ENCODE measurements around the gene TEN1.
A peak's percentile ranks its signal among the peaks of the same experiment; 100 is the strongest.

TEN1 gene

GRCh38 chr17:75978938-75979704 is at the start of gene TEN1, which contains the start of gene ACOX1:
TEN1 (plus strand) TSS chr17:75979240; CDS start chr17:75986193, 6,953 bp downstream.
ACOX1 (minus strand) TSS chr17:75979166; CDS start chr17:75979073, 93 bp downstream.
- peaks cover 24% of the 10 kb centered on the region for H3K36me3 ChIP-seq (ENCODE audit: insufficient read depth, insufficient read length, low read length)
- no peaks in the 10 kb centered on the region for H3K9me3 ChIP-seq (ENCODE audit: insufficient read depth, low read length)
- peak within 1 kb of the TSS; percentile 91 for H3K4me3 ChIP-seq (ENCODE audit: insufficient read length, low read depth)
- peak within 1 kb of the TSS; percentile 92 for H3K9ac ChIP-seq (ENCODE audit: insufficient read length, low read depth)
- TF ChIP-seq ZNF274 (IDR thresholded peaks at IDR 0.05; ENCODE audit: low read depth, low read length) (no peak), SUZ12 (IDR thresholded peaks at IDR 0.05; ENCODE audit: extremely low read depth, insufficient read depth, insufficient read length) (no peak), YY1 (IDR thresholded peaks at IDR 0.05; ENCODE audit: insufficient read depth, insufficient read length) (no peak)
- no peaks in the 10 kb centered on the region for H3K27me3 ChIP-seq (ENCODE audit: insufficient read depth, insufficient read length)
- peaks cover 4% of the 10 kb centered on the region for H3K4me1 ChIP-seq (ENCODE audit: insufficient read depth, insufficient read length)
- DNase-seq (ENCODE audit: low read depth, low spot score): peak; percentile 84

- no peak for DNase-seq (ENCODE audit: low read depth, low spot score)
- TF ChIP-seq ZNF274 (IDR thresholded peaks at IDR 0.05; ENCODE audit: low read depth, low read length): no peak
- TF ChIP-seq SUZ12 (IDR thresholded peaks at IDR 0.05; ENCODE audit: extremely low read depth, insufficient read depth, insufficient read length): no peak
- TF ChIP-seq YY1 (IDR thresholded peaks at IDR 0.05; ENCODE audit: insufficient read depth, insufficient read length): no peak
- H3K9me3 ChIP-seq (ENCODE audit: insufficient read depth, low read length): no peaks in the 10 kb centered on the region
- H3K36me3 ChIP-seq (ENCODE audit: insufficient read depth, insufficient read length, low read length): peaks cover 67% of the 10 kb centered on the region
- H3K27me3 ChIP-seq (ENCODE audit: insufficient read depth, insufficient read length): no peaks in the 10 kb centered on the region
- H3K4me1 ChIP-seq (ENCODE audit: insufficient read depth, insufficient read length): no peaks in the 10 kb centered on the region
- H3K4me3 ChIP-seq (ENCODE audit: insufficient read length, low read depth): no peak overlapping the region
- no peak overlapping the region for H3K9ac ChIP-seq (ENCODE audit: insufficient read length, low read depth)
Observed at GRCh38 chr17:75931062-75931461, 48.0 kb upstream of the TEN1 start.

GRCh38 chr17:75932852-75933251 is 46.2 kb upstream of the TEN1 start:
- no peaks in the 10 kb centered on the region for H3K4me1 ChIP-seq (ENCODE audit: insufficient read depth, insufficient read length)
- no peak overlapping the region for H3K9ac ChIP-seq (ENCODE audit: insufficient read length, low read depth)
- TF ChIP-seq YY1 (IDR thresholded peaks at IDR 0.05; ENCODE audit: insufficient read depth, insufficient read length) (no peak), ZNF274 (IDR thresholded peaks at IDR 0.05; ENCODE audit: low read depth, low read length) (no peak), SUZ12 (IDR thresholded peaks at IDR 0.05; ENCODE audit: extremely low read depth, insufficient read depth, insufficient read length) (no peak)
- H3K27me3 ChIP-seq (ENCODE audit: insufficient read depth, insufficient read length): no peaks in the 10 kb centered on the region
- H3K9me3 ChIP-seq (ENCODE audit: insufficient read depth, low read length): no peaks in the 10 kb centered on the region
- no peak for DNase-seq (ENCODE audit: low read depth, low spot score)
- peaks cover 57% of the 10 kb centered on the region for H3K36me3 ChIP-seq (ENCODE audit: insufficient read depth, insufficient read length, low read length)
- no peak overlapping the region for H3K4me3 ChIP-seq (ENCODE audit: insufficient read length, low read depth)

- Histone ChIP-seq H3K4me3 (ENCODE audit: insufficient read length, low read depth) (no peak overlapping the region), H3K9me3 (ENCODE audit: insufficient read depth, low read length) (no peaks in the 10 kb centered on the region), H3K27me3 (ENCODE audit: insufficient read depth, insufficient read length) (no peaks in the 10 kb centered on the region), H3K36me3 (ENCODE audit: insufficient read depth, insufficient read length, low read length) (peaks cover 55% of the 10 kb centered on the region), H3K4me1 (ENCODE audit: insufficient read depth, insufficient read length) (no peaks in the 10 kb centered on the region), H3K9ac (ENCODE audit: insufficient read length, low read depth) (no peak overlapping the region)
- DNase-seq (ENCODE audit: low read depth, low spot score): no peak
- no peak for TF ChIP-seq ZNF274 (IDR thresholded peaks at IDR 0.05; ENCODE audit: low read depth, low read length)
- TF ChIP-seq YY1 (IDR thresholded peaks at IDR 0.05; ENCODE audit: insufficient read depth, insufficient read length): no peak
- TF ChIP-seq SUZ12 (IDR thresholded peaks at IDR 0.05; ENCODE audit: extremely low read depth, insufficient read depth, insufficient read length): no peak
Observed at GRCh38 chr17:75933808-75934207, 45.2 kb upstream of the TEN1 start.

GRCh38 chr17:75937652-75938051 is 41.4 kb upstream of the TEN1 start:
- H3K36me3 ChIP-seq (ENCODE audit: insufficient read depth, insufficient read length, low read length): peaks cover 30% of the 10 kb centered on the region
- H3K4me3 ChIP-seq (ENCODE audit: insufficient read length, low read depth): no peak overlapping the region
- H3K9me3 ChIP-seq (ENCODE audit: insufficient read depth, low read length): no peaks in the 10 kb centered on the region
- no peak for DNase-seq (ENCODE audit: low read depth, low spot score)
- no peak for TF ChIP-seq SUZ12 (IDR thresholded peaks at IDR 0.05; ENCODE audit: extremely low read depth, insufficient read depth, insufficient read length)
- TF ChIP-seq YY1 (IDR thresholded peaks at IDR 0.05; ENCODE audit: insufficient read depth, insufficient read length): no peak
- no peak overlapping the region for H3K9ac ChIP-seq (ENCODE audit: insufficient read length, low read depth)
- no peaks in the 10 kb centered on the region for H3K27me3 ChIP-seq (ENCODE audit: insufficient read depth, insufficient read length)
- H3K4me1 ChIP-seq (ENCODE audit: insufficient read depth, insufficient read length): no peaks in the 10 kb centered on the region

- Histone ChIP-seq H3K4me3 (ENCODE audit: insufficient read length, low read depth) (peak within 1 kb of the TSS; percentile 90), H3K4me1 (ENCODE audit: insufficient read depth, insufficient read length) (no peaks in the 10 kb centered on the region), H3K27me3 (ENCODE audit: insufficient read depth, insufficient read length) (no peaks in the 10 kb centered on the region), H3K9me3 (ENCODE audit: insufficient read depth, low read length) (no peaks in the 10 kb centered on the region), H3K9ac (ENCODE audit: insufficient read length, low read depth) (peak within 1 kb of the TSS; percentile 96), H3K36me3 (ENCODE audit: insufficient read depth, insufficient read length, low read length) (peaks cover 37% of the 10 kb centered on the region)
- DNase-seq (ENCODE audit: low read depth, low spot score): peak; percentile 85
- TF ChIP-seq ZNF274 (IDR thresholded peaks at IDR 0.05; ENCODE audit: low read depth, low read length): no peak
- peak; percentile 20 for TF ChIP-seq YY1 (IDR thresholded peaks at IDR 0.05; ENCODE audit: insufficient read depth, insufficient read length)
Observed at GRCh38 chr17:75940727-75941441, 38.2 kb upstream of the TEN1 start, which contains the start of gene FBF1. FBF1 (minus strand) TSS chr17:75941042; CDS start chr17:75938149, 2,893 bp downstream.

- Histone ChIP-seq H3K36me3 (ENCODE audit: insufficient read depth, insufficient read length, low read length) (peaks cover 39% of the 10 kb centered on the region), H3K4me3 (ENCODE audit: insufficient read length, low read depth) (peak overlapping the region; percentile 21), H3K27me3 (ENCODE audit: insufficient read depth, insufficient read length) (no peaks in the 10 kb centered on the region), H3K9me3 (ENCODE audit: insufficient read depth, low read length) (no peaks in the 10 kb centered on the region), H3K9ac (ENCODE audit: insufficient read length, low read depth) (no peak overlapping the region), H3K4me1 (ENCODE audit: insufficient read depth, insufficient read length) (no peaks in the 10 kb centered on the region)
- DNase-seq (ENCODE audit: low read depth, low spot score): no peak
- TF ChIP-seq YY1 (IDR thresholded peaks at IDR 0.05; ENCODE audit: insufficient read depth, insufficient read length): no peak
- TF ChIP-seq ZNF274 (IDR thresholded peaks at IDR 0.05; ENCODE audit: low read depth, low read length): no peak
- no peak for TF ChIP-seq SUZ12 (IDR thresholded peaks at IDR 0.05; ENCODE audit: extremely low read depth, insufficient read depth, insufficient read length)
Observed at GRCh38 chr17:75941442-75941819, 37.6 kb upstream of the TEN1 start.
